ENCODE data around the gene SBK2. TPM values are rescaled to one million over a fixed set of nuclear protein-coding genes. Genes with fewer than 3 reads are reported as not detected.

SBK2 gene
- total and polyA plus RNA-seq, 9 of the 15 experiments (the other 6 are each of a cell fraction or from before 2014, with no cell fraction given), result not detected

GRCh38 chr19:55486971-55487923 lies 49.7 kb downstream of the SBK2 start (continued):
- TF ChIP-seq AFF4 (CRISPR knock-in tag; IDR thresholded peaks at IDR 0.05) (0 out of 2 replicates have a peak, but pooled peaks have one; percentile 36), C11orf30 (IDR thresholded peaks at IDR 0.05; ENCODE audit: low read depth) (no peak), NFXL1 (CRISPR knock-in tag; IDR thresholded peaks at IDR 0.05) (no peak), FIP1L1 (IDR thresholded peaks at IDR 0.05; ENCODE audit: low read depth, low read length, poor library complexity, severe bottlenecking) (no peak), RERE (CRISPR knock-in tag; IDR thresholded peaks at IDR 0.05; ENCODE audit: borderline replicate concordance) (0 out of 2 replicates have a peak, but pooled peaks have one; percentile 61), PHF20 (IDR thresholded peaks at IDR 0.05; ENCODE audit: partially characterized antibody) (no peak), MYNN (IDR thresholded peaks at IDR 0.05) (0 out of 2 replicates have a peak, but pooled peaks have one; percentile 40), MYNN (CRISPR knock-in tag; IDR thresholded peaks at IDR 0.05) (no peak), SNRNP70 (optimal IDR thresholded peaks at IDR 0.05; ENCODE audit: low read depth, low read length) (no peak), BCL6 (CRISPR knock-in tag; IDR thresholded peaks at IDR 0.05) (no peak), SRF (CRISPR knock-in tag; IDR thresholded peaks at IDR 0.05) (no peak), ZNF79 (CRISPR knock-in tag; IDR thresholded peaks at IDR 0.05; ENCODE audit: low read depth) (no peak), PRPF4 (IDR thresholded peaks at IDR 0.05; ENCODE audit: insufficient read depth, low read depth, low read length, poor library complexity, severe bottlenecking) (no peak), CREB1 (IDR thresholded peaks at IDR 0.05) (no peak), CREB1 (CRISPR knock-in tag; IDR thresholded peaks at IDR 0.05) (peak; percentile 33; the same call in 1 of the 2 replicates), MCM2 (IDR thresholded peaks at IDR 0.05; ENCODE audit: low read depth) (no peak), NCOA4 (IDR thresholded peaks at IDR 0.05; ENCODE audit: partially characterized antibody) (no peak), FOS (IDR thresholded peaks at IDR 0.05; ENCODE audit: extremely low read depth, insufficient read length) (no peak), GATAD2A (IDR thresholded peaks at IDR 0.05) (no peak)
